ENCODE results near the gene AMOTL2. TPM values are rescaled to one million over a fixed set of nuclear protein-coding genes. Genes with fewer than 3 reads are reported as not detected.

AMOTL2 gene
- total and polyA plus RNA-seq, 9 of the 15 experiments (the other 6 are each of a cell fraction or from before 2014, with no cell fraction given): 0.12 to 0.31 TPM; not detected in 7

DNA sequence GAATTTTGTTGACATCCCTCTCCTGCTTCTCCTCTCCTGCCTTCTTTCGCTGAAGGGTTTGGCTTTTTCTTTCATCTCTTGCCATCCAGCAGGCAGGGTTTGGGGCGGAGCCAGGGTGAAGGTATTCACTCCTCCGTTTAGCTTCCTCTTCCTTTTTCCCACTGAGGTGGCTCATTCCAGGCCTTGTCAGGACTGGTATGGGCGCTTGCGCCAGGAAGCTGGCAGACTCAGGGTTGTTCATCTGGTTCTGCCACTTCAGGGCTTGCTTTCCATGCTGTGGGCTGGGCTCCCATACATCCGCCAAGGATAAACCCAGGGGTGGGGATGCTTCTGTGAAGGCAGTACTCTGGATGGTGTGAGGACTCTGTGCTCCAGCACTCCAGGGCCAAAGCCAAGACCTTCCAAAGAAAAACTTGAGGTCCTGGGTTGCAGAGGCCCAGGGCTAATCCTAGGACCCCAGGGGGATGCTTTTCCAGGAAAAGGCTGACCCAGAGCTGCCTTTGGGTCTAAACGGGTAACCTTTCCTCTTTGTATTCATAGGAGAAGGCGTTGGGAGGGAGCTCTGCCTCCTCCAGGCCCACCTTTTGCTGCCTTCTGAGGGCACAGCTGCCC is 7.7 kb upstream of the AMOTL2 start:
- no peak overlapping the region for H2AFZ ChIP-seq (ENCODE audit: low read depth, low read length)
- no peaks in the 10 kb centered on the region for H4K20me1 ChIP-seq (replicated peaks; ENCODE audit: control insufficient read depth, insufficient read depth, low read length)
- H3K27ac ChIP-seq (ENCODE audit: extremely low read depth, low read depth, low read length): no peak overlapping the region
- no peaks in the 10 kb centered on the region for H3K36me3 ChIP-seq (ENCODE audit: control insufficient read depth, insufficient read depth, low read length)
- in situ Hi-C loops (cut with MboI): no loop called here
- no peak overlapping the region for H3K4me2 ChIP-seq (ENCODE audit: insufficient read depth, low read length)
- H3K9me3 ChIP-seq (replicated peaks; ENCODE audit: control insufficient read depth, insufficient read depth, low read depth, low read length): no peaks in the 10 kb centered on the region
- ChIA-PET CTCF (ENCODE audit: low intra/inter-chr PET ratio) (no interaction called here), POLR2A (interaction anchor here (0.5 kb wide), 1 partner anchor 19 kb away, joined by 3 read pairs; no protein-coding TSS in a partner anchor)
- no peaks in the 10 kb centered on the region for H3K9me1 ChIP-seq (ENCODE audit: control insufficient read depth, insufficient read depth, low read length)
- H3K79me2 ChIP-seq (ENCODE audit: control insufficient read depth, insufficient read depth, low read length): no peaks in the 10 kb centered on the region
- DNase-seq (ENCODE audit: extremely low read depth in 1 of 4, low spot score in 3 of 4) (no peak), ATAC-seq (no peak), FAIRE-seq (no peak)
- WGBS (ENCODE audit: insufficient coverage, low coverage, missing lambda C conversion rate): 0% methylated on average over 4 of the region's 8 CpGs
- no peak overlapping the region for H3K9ac ChIP-seq (ENCODE audit: insufficient read depth in 1 of 2, low read depth in 2 of 2, low read length in 2 of 2)
- H3K27me3 ChIP-seq (ENCODE audit: control insufficient read depth in 2 of 2, insufficient read depth in 2 of 2, low read length in 2 of 2): peaks cover 0 to under 1% of the 10 kb centered on the region in 2 experiments; a peak in 2 of 5 replicates
- intact Hi-C loops (cut with micrococcal nuclease): no loop called here
- H3K4me3 ChIP-seq: no peak overlapping the region
- no peaks in the 10 kb centered on the region for H3K4me1 ChIP-seq (replicated peaks in 1 of 2; ENCODE audit: control insufficient read depth in 2 of 2, insufficient read depth in 2 of 2, low read length in 2 of 2)
- TF ChIP-seq CEBPG (CRISPR knock-in tag; IDR thresholded peaks at IDR 0.05) (no peak), CEBPG (tag; conservative IDR thresholded peaks at IDR 0.05 in 1 of 2, IDR thresholded peaks at IDR 0.05 in 1 of 2) (no peak), ZNF76 (CRISPR knock-in tag; IDR thresholded peaks at IDR 0.05; ENCODE audit: borderline replicate concordance) (no peak), ZNF586 (CRISPR knock-in tag; conservative IDR thresholded peaks at IDR 0.05) (no peak), ZBTB7A (IDR thresholded peaks at IDR 0.05; ENCODE audit: borderline replicate concordance, control insufficient read depth, low read depth, low read length) (no peak), ZNF644 (tag; IDR thresholded peaks at IDR 0.05; ENCODE audit: low read depth) (no peak), NR4A1 (CRISPR knock-in tag; IDR thresholded peaks at IDR 0.05) (no peak), NR4A1 (tag; IDR thresholded peaks at IDR 0.05) (no peak), NCOA2 (IDR thresholded peaks at IDR 0.05; ENCODE audit: partially characterized antibody in 2 of 2) (no peak), SRSF9 (IDR thresholded peaks at IDR 0.05; ENCODE audit: borderline replicate concordance, low read depth, low read length) (no peak)
- TF ChIP-seq, protein P1, sequence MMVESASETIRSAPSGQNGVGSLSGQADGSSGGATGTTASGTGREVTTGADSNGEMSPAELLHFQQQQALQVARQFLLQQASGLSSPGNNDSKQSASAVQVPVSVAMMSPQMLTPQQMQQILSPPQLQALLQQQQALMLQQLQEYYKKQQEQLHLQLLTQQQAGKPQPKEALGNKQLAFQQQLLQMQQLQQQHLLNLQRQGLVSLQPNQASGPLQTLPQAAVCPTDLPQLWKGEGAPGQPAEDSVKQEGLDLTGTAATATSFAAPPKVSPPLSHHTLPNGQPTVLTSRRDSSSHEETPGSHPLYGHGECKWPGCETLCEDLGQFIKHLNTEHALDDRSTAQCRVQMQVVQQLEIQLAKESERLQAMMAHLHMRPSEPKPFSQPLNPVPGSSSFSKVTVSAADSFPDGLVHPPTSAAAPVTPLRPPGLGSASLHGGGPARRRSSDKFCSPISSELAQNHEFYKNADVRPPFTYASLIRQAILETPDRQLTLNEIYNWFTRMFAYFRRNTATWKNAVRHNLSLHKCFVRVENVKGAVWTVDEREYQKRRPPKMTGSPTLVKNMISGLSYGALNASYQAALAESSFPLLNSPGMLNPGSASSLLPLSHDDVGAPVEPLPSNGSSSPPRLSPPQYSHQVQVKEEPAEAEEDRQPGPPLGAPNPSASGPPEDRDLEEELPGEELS (CRISPR knock-in tag; IDR thresholded peaks at IDR 0.05; ENCODE audit: borderline replicate concordance): no peak
- TF ChIP-seq, protein P2, sequence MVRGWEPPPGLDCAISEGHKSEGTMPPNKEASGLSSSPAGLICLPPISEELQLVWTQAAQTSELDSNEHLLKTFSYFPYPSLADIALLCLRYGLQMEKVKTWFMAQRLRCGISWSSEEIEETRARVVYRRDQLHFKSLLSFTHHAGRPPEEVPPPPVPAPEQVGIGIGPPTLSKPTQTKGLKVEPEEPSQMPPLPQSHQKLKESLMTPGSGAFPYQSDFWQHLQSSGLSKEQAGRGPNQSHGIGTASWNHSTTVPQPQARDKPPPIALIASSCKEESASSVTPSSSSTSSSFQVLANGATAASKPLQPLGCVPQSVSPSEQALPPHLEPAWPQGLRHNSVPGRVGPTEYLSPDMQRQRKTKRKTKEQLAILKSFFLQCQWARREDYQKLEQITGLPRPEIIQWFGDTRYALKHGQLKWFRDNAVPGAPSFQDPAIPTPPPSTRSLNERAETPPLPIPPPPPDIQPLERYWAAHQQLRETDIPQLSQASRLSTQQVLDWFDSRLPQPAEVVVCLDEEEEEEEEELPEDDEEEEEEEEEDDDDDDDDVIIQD (CRISPR knock-in tag; IDR thresholded peaks at IDR 0.05): no peak
- TF ChIP-seq, protein P3, sequence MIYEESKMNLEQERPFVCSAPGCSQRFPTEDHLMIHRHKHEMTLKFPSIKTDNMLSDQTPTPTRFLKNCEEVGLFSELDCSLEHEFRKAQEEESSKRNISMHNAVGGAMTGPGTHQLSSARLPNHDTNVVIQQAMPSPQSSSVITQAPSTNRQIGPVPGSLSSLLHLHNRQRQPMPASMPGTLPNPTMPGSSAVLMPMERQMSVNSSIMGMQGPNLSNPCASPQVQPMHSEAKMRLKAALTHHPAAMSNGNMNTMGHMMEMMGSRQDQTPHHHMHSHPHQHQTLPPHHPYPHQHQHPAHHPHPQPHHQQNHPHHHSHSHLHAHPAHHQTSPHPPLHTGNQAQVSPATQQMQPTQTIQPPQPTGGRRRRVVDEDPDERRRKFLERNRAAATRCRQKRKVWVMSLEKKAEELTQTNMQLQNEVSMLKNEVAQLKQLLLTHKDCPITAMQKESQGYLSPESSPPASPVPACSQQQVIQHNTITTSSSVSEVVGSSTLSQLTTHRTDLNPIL (CRISPR knock-in tag; IDR thresholded peaks at IDR 0.05): no peak
- TF ChIP-seq, protein P4, sequence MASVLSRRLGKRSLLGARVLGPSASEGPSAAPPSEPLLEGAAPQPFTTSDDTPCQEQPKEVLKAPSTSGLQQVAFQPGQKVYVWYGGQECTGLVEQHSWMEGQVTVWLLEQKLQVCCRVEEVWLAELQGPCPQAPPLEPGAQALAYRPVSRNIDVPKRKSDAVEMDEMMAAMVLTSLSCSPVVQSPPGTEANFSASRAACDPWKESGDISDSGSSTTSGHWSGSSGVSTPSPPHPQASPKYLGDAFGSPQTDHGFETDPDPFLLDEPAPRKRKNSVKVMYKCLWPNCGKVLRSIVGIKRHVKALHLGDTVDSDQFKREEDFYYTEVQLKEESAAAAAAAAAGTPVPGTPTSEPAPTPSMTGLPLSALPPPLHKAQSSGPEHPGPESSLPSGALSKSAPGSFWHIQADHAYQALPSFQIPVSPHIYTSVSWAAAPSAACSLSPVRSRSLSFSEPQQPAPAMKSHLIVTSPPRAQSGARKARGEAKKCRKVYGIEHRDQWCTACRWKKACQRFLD (CRISPR knock-in tag; IDR thresholded peaks at IDR 0.05): no peak
- no TSS peak for BruUV-seq (replicated peaks)

Measured in K562 (cell line).